Femur (tissue), 1 donor: ENCODE data around the gene AFAP1.

Experiments
- DNase-seq: peaks from one replicate; pipeline ENCODE4 v3.0.0-alpha.2; 2017

AFAP1 gene

GRCh38 chr4:7839856-7840255 is 99.8 kb downstream of the AFAP1 start:
- DNase-seq: no peak

GRCh38 chr4:7838136-7838782 is 101.4 kb downstream of the AFAP1 start:
- DNase-seq: no peak

GRCh38 chr4:7837597-7838135 is 102.0 kb downstream of the AFAP1 start:
- no peak for DNase-seq

GRCh38 chr4:7831858-7832730 is 107.6 kb downstream of the AFAP1 start:
- no peak for DNase-seq

DNA sequence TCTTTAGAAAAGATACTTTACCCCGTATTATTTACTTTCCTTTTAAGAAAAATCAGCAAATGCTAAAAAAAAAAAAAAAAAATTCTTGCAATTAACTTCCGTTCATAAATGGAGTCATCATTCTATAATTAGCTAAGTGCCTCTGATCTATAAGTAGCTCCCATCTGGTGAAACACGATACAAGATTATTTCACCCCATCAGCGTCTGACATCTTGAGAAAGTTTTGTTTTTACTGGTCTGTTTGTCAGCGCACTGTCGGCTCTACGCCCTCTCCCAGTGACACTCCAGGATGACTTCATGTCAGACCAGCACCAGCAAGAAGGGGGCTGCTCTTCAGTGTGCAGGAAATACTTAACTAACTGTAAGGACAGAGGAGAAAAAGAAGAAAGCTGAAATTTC is 108.3 kb downstream of the AFAP1 start:
- no peak for DNase-seq

GRCh38 chr4:7830747-7831146 is 108.9 kb downstream of the AFAP1 start:
- DNase-seq: no peak

DNA sequence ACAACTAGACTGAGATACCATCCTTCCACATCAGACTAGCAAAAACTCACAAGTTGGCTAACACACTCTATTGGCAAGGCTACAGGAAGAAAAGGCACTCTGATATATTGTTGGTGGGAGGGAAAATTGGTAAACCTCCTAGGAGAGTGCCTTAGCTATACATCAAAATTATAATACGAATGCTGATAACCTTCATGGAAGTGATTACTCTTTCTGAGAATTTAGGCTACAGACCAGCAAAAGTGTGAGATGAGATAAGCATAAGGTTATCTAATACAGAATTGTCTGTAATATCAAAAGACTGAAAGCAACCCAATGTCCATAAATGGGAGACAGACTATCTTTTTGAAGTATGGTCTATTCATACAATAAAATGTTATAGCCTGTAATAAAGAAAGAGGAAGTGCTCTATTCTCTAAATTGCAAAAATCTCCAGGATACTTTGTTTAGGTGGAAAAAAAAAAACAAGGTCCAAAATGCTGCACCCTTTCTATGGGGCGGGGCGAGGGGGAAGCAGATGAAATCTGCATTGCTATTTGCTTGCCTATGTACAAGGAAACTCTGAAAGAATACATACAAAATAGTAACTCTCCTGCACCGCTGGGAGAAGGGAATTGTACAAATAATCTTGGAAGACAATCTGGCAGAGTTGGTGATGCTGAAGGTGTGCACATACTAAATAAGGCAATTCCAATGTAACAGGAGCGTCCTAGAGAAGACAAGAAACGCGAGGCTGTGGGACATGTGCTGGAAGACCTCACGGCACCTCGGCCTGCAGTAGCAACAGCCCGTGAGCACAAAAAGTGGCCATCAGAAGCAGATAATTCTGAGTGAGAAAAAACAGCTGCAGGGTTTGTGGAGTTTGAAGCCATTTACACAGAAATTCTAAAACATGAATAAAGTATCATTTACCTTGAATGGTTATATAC is 109.7 kb downstream of the AFAP1 start:
- DNase-seq: no peak

DNA sequence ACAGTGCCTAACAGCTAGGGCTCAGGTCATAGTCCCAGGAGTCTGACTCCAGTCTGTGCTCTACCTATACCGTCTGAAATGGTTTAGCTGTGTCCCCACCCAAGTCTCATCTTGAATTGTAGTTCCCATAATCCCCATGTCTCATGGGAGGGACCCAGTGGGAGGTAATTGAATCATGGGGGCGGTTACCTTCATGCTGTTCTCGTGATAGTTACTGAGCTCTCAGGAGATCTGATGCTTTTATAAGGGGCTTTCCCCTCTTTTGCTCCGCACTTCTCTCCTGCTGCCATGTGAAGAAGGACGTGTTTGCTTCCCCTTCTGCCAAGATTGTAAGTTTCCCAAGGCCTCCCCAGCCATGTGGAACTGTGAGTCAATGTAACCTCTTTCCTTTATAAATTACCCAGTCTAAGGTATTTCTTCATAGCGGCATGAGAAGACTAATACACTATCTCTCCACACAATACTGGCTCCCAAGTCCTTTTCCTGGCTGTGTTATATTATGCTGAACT is 110.8 kb downstream of the AFAP1 start:
- no peak for DNase-seq

GRCh38 chr4:7828011-7828720 is 111.5 kb downstream of the AFAP1 start:
- peak; percentile 92 for DNase-seq

- no peak for DNase-seq
These were observed 112.1 kb downstream of the AFAP1 start for GRCh38 chr4:7827566-7827965.

GRCh38 chr4:7826909-7827306 is 112.8 kb downstream of the AFAP1 start:
- no peak for DNase-seq

DNA sequence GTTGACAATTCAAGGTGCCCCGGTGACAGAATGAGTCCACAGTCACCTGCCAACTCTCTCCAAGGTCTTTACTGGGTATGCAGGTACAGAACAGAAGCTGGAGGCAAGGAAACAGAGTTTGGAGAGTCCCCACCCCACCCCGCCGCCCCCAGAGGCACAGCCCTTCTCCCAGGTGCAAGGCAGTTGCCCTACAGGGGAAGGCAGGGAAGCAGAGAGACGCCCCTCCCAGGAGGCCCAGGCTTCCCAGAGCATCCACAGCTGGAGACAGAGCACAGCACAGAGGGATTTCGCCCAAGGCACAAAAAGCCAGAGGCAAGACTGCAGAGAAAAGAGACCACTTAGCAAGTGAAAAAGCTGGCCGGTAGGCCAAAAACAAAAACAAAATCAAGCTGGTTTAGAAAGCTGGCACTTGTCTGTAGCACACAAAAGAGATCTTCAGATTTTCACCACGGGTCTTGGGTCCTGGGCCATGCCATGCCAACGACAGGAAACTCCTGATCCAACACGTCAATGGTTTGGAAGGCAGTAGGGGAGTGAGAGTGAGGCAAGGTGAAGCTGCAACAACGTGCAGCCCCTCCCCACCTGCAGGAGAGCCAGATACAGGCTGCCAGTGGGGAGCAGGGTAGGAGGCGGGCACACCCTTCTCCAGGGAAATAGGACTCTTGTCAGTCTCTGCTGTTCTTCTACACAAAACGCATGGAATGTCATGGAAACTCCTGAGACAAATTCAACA is 113.3 kb downstream of the AFAP1 start:
- no peak for DNase-seq

DNA sequence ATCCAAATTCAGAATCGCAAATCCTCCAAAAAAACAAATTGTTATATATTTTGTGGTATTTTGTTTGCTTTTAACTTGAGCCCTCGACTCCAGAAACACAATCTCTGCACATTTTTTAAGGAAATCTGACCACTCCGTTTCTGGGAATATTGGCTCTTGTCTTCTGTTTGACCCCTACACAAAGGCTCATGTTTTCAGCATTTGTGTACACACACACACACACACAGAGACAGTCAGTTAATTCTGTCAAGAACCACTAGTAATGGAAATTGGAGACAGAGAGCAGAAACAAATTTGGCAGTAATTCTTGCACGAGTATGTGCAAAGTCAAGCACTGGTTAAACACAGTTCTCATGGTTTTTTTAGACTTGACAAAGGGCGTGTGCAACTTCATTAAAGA is 115.4 kb downstream of the AFAP1 start:
- DNase-seq: no peak

GRCh38 chr4:7823416-7823824 is 116.2 kb downstream of the AFAP1 start:
- DNase-seq: no peak

DNA sequence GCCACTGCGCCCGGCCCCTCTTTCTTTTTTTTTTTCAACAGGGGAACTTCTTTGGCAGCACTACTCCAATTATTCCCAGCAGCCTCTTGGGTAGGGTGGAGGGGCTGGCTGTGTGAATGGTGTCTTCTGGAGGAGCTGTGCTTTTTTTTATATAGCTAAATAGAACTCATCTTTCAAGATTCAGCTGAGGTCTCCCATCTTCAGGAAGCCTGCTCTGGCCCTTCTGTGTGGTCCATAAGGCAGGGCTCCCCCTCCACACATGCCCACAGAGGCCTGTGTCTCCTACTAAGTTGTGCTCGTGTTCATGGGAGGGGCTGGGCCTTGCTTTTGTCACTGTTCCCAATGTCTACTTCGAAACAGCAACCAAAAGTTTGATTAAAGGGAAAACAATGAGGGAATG is 116.8 kb downstream of the AFAP1 start:
- DNase-seq: no peak

GRCh38 chr4:7822137-7822505 is 117.5 kb downstream of the AFAP1 start:
- no peak for DNase-seq

DNA sequence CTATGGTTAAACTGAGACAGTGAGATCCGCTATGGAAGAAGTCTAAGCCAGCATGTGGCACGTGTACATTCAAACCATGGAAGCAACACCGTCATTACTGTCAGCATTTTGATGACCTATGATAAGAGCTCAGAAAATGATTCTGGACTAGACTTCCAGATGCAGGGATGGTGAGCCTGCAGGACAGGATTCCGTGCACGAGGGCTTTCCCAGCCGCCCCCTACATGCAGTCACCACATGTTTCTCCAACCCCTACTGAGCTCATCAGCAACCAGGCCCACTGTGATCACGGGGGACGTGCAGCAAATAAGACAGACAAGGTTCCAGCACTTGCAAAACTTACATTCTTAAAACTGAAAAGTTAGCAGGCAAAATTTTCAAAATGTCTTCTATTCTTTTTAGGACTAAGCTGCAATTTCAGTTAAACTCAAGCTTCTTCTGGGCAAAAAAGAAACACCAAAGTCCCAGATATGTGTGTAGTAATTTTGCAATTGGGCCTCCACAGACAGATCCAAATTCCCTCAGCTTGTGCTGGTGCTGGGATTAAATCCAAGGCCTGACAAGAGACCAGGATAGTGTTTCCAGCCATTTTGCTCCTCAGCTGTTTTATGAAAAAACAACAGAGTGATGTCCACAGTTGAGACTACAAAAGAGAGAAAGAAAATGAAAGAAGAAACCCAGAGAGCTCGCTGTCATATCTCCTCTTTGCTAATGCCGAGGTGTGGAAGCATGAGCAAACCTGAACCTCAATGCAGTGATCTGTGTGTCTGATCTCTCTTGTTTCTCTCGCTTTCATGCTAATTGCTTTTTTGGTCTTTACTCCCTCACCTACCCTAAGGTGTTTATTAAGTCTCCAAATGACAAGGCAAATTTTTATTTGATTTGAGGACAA is 118.2 kb downstream of the AFAP1 start:
- DNase-seq: peak; percentile 41

GRCh38 chr4:7820031-7820818 is 119.4 kb downstream of the AFAP1 start:
- peak; percentile 13 for DNase-seq

- peak; percentile 17 for DNase-seq
These were observed 120.2 kb downstream of the AFAP1 start for GRCh38 chr4:7819446-7819845.
